IMR-90 (cell line): ENCODE measurements around the gene WDR37. TPM values are rescaled to one million over a fixed set of nuclear protein-coding genes. Genes with fewer than 3 reads are reported as not detected.
A peak's percentile ranks its signal among the peaks of the same experiment; 100 is the strongest.

Experiments used
- ATAC-seq: fragments of 200-7000 bp; cut with Tn5 transposase; 2 replicates; pipeline ENCODE4 v1.9.1; 2020; ENCODE audit warnings: low read depth, mild to moderate bottlenecking, moderate library complexity
- BruUV-seq: library from RNA; stranded (reverse); fragments of 400-500 nt; replicated peaks from 2 replicates; lab custom pipeline; 2021; lab: Mats Ljungman, UMichigan
- CTCF ChIA-PET: fragments of 300-600 bp; formaldehyde crosslinking; extraction: SDS; loops from one replicate; lab custom pipeline; 2021; ENCODE audit warnings: antibody characterized with exemption; lab: Yijun Ruan, JAX
- POLR2A ChIA-PET: fragments of 300-600 bp; sonication (Branson Sonifier 250); formaldehyde crosslinking; loops from one replicate; lab custom pipeline; 2022; ENCODE audit warnings: antibody characterized with exemption; ENCODE audit not compliant: unreplicated experiment; lab: Charles Lee
- DNase-seq: peaks from one replicate; pipeline ENCODE4 v3.0.0; 2013
- H2AFZ ChIP-seq: replicated peaks from 2 replicates; pipeline ENCODE3; 2013; ENCODE audit warnings: low read length, mild to moderate bottlenecking; ENCODE audit not compliant: poor library complexity
- H2AK5ac ChIP-seq: 2 replicates; pipeline ENCODE4 v1.6.1; 2013; ENCODE audit warnings: low read depth, low read length, inconsistent platforms
- H2AK9ac ChIP-seq: replicated peaks from 2 replicates; pipeline ENCODE3; 2013; ENCODE audit warnings: mild to moderate bottlenecking, low read depth, low read length, moderate library complexity; ENCODE audit not compliant: poor library complexity
- H2BK120ac ChIP-seq: 2 replicates; pipeline ENCODE4 v1.6.1; 2013; ENCODE audit warnings: low read depth, low read length, inconsistent platforms
- H2BK15ac ChIP-seq: 3 replicates; pipeline ENCODE4 v1.6.1; 2013; ENCODE audit warnings: low read depth, low read length, inconsistent platforms
- H2BK20ac ChIP-seq: 2 replicates; pipeline ENCODE4 v1.6.1; 2013; ENCODE audit warnings: low read depth, mild to moderate bottlenecking, inconsistent platforms, low read length, moderate library complexity
- H2BK5ac ChIP-seq: 2 replicates; pipeline ENCODE4 v1.6.1; 2013; ENCODE audit warnings: mild to moderate bottlenecking, low read depth, low read length, inconsistent platforms; ENCODE audit not compliant: poor library complexity, severe bottlenecking
- H3K14ac ChIP-seq: replicated peaks from 2 replicates; pipeline ENCODE4 v1.6.1; 2013; ENCODE audit warnings: low read depth, low read length, inconsistent platforms
- H3K18ac ChIP-seq: 2 replicates; pipeline ENCODE4 v1.6.1; 2013; ENCODE audit warnings: low read depth, low read length, control low read depth
- H3K23ac ChIP-seq: 2 replicates; pipeline ENCODE4 v1.6.1; 2013; ENCODE audit warnings: low read depth, low read length, inconsistent platforms
- H3K27ac ChIP-seq: 2 replicates; pipeline ENCODE4 v1.5.1; 2013; ENCODE audit warnings: mild to moderate bottlenecking, control low read depth, low read length; ENCODE audit not compliant: insufficient read depth
- H3K27me3 ChIP-seq: 2 replicates; pipeline ENCODE4 v1.6.1; 2013; ENCODE audit warnings: low read length; ENCODE audit not compliant: control insufficient read depth, insufficient read depth
- H3K36me3 ChIP-seq: 2 replicates; pipeline ENCODE4 v1.6.1; 2013; ENCODE audit warnings: low read length, mixed read lengths; ENCODE audit not compliant: control insufficient read depth, insufficient read depth
- H3K4ac ChIP-seq: 2 replicates; pipeline ENCODE4 v1.6.1; 2013; ENCODE audit warnings: low read depth, low read length, inconsistent platforms
- H3K4me1 ChIP-seq: 2 replicates; pipeline ENCODE4 v1.6.1; 2013; ENCODE audit warnings: low read length, mixed read lengths; ENCODE audit not compliant: control insufficient read depth, insufficient read depth
- H3K4me2 ChIP-seq: 2 replicates; pipeline ENCODE4 v1.6.1; 2013; ENCODE audit warnings: low read depth, mild to moderate bottlenecking, control low read depth, low read length, moderate library complexity
- H3K4me3 ChIP-seq: 2 replicates; pipeline ENCODE4 v1.5.1; 2013; ENCODE audit warnings: low read depth, mild to moderate bottlenecking, control low read depth, low read length, moderate library complexity; ENCODE audit not compliant: insufficient read depth
- H3K56ac ChIP-seq: 2 replicates; pipeline ENCODE4 v1.6.1; 2013; ENCODE audit warnings: low read length, inconsistent platforms; ENCODE audit not compliant: insufficient read depth; ENCODE audit errors: extremely low read depth
- H3K79me1 ChIP-seq, 2 experiments: 2 replicates each; pipeline ENCODE4 v1.6.1; 2013; ENCODE audit warnings: low read length in 2 of 2, inconsistent platforms in 1 of 2, low read depth in 1 of 2
- H3K9ac ChIP-seq: 2 replicates; pipeline ENCODE4 v1.6.1; 2013; ENCODE audit warnings: low read depth, low read length, control low read depth
- H3K9me1 ChIP-seq: 2 replicates; pipeline ENCODE4 v1.6.1; 2013; ENCODE audit warnings: low read length, inconsistent platforms; ENCODE audit not compliant: insufficient read depth
- H3K9me3 ChIP-seq: 2 replicates; pipeline ENCODE4 v1.6.1; 2013; ENCODE audit warnings: low read length; ENCODE audit not compliant: control insufficient read depth, insufficient read depth
- H4K20me1 ChIP-seq: 2 replicates; pipeline ENCODE4 v1.6.1; 2013; ENCODE audit warnings: low read length, inconsistent platforms; ENCODE audit not compliant: insufficient read depth
- H4K5ac ChIP-seq: 2 replicates; pipeline ENCODE4 v1.6.1; 2013; ENCODE audit warnings: mild to moderate bottlenecking, low read depth, low read length, control low read depth
- H4K8ac ChIP-seq, 2 experiments: 2 replicates each; pipeline ENCODE4 v1.6.1; 2013; ENCODE audit warnings: low read depth in 2 of 2, low read length in 2 of 2, control low read depth in 1 of 2, inconsistent platforms in 1 of 2
- H4K91ac ChIP-seq: 2 replicates; pipeline ENCODE4 v1.6.1; 2013; ENCODE audit warnings: low read depth, low read length, inconsistent platforms; ENCODE audit not compliant: insufficient read depth
- BHLHE40 ChIP-seq: fragments of 150-350 bp; IDR thresholded peaks from 2 replicates; pipeline ENCODE4 v1.6.1; 2016; ENCODE audit warnings: mild to moderate bottlenecking, low read depth, low read length
- CEBPB ChIP-seq: IDR thresholded peaks from 2 replicates; pipeline ENCODE4 v1.6.1; 2012; ENCODE audit warnings: low read depth, low read length, improper control_type of control experiment
- CHD1 ChIP-seq: IDR thresholded peaks from 2 replicates; pipeline ENCODE4 v1.6.1; 2012; ENCODE audit warnings: low read depth, low read length, improper control_type of control experiment
- ELK1 ChIP-seq: fragments of 150-350 bp; IDR thresholded peaks from 2 replicates; pipeline ENCODE4 v1.6.1; 2016; ENCODE audit warnings: low read depth, mild to moderate bottlenecking, low read length, moderate library complexity, borderline replicate concordance
- MAFK ChIP-seq: IDR thresholded peaks from 2 replicates; pipeline ENCODE4 v1.6.1; 2012; ENCODE audit warnings: low read depth, low read length, improper control_type of control experiment
- MAZ ChIP-seq: IDR thresholded peaks from 2 replicates; pipeline ENCODE4 v1.6.1; 2012; ENCODE audit warnings: low read depth, mild to moderate bottlenecking, low read length, improper control_type of control experiment, moderate library complexity, borderline replicate concordance
- MXI1 ChIP-seq: IDR thresholded peaks from 2 replicates; pipeline ENCODE4 v1.6.1; 2012; ENCODE audit warnings: low read depth, mild to moderate bottlenecking, low read length, moderate library complexity, borderline replicate concordance
- NFE2L2 ChIP-seq: fragments of 150-350 bp; IDR thresholded peaks from 2 replicates; pipeline ENCODE4 v1.6.1; 2016; ENCODE audit warnings: low read depth, mild to moderate bottlenecking, low read length
- POLR2A ChIP-seq: IDR thresholded peaks from 2 replicates; pipeline ENCODE4 v1.6.1; 2012; ENCODE audit warnings: mild to moderate bottlenecking, low read depth, low read length
- RAD21 ChIP-seq: IDR thresholded peaks from 2 replicates; pipeline ENCODE4 v1.6.1; 2012; ENCODE audit warnings: low read length, improper control_type of control experiment
- RCOR1 ChIP-seq: IDR thresholded peaks from 2 replicates; pipeline ENCODE4 v1.6.1; 2012; ENCODE audit warnings: mild to moderate bottlenecking, low read length, improper control_type of control experiment; ENCODE audit not compliant: insufficient replicate concordance
- RFX5 ChIP-seq: IDR thresholded peaks from 2 replicates; pipeline ENCODE4 v1.8.0; 2012; ENCODE audit warnings: low read depth, mild to moderate bottlenecking, low read length, moderate library complexity
- SMC3 ChIP-seq: fragments of 150-350 bp; IDR thresholded peaks from 2 replicates; pipeline ENCODE4 v1.6.1; 2016; ENCODE audit warnings: low read depth, mild to moderate bottlenecking, antibody characterized with exemption, low read length, moderate library complexity
- USF2 ChIP-seq: fragments of 150-350 bp; IDR thresholded peaks from 2 replicates; pipeline ENCODE4 v1.6.1; 2017; ENCODE audit warnings: mild to moderate bottlenecking, antibody characterized with exemption, low read length, low read depth
- WGBS, 2 experiments: methylation state at CpG; one replicate each; pipeline versions ENCODE4 v1.1.5 to v1.1.7; 2013; ENCODE audit warnings: missing lambda C conversion rate in 2 of 2; ENCODE audit not compliant: insufficient read length in 1 of 2; ENCODE audit errors: extremely low coverage in 2 of 2; 5-methylcytosine and 5-hydroxymethylcytosine counted together
- dilution Hi-C: fragments of 300-500 bp; cut with HindIII; formaldehyde crosslinking; loops from one replicate; pipeline ENCODE4 v1.14.3; 2018; ENCODE audit warnings: low sequenced_read_pairs; ENCODE audit not compliant: unreplicated experiment
- in situ Hi-C: fragments of 300-500 bp; cut with MboI; formaldehyde crosslinking; loops from 3 replicates; pipeline ENCODE4 v1.14.3; 2019; ENCODE audit warnings: low sequenced_read_pairs, inconsistent platforms, mixed read lengths
- intact Hi-C: fragments of 100-400 bp; cut with micrococcal nuclease; formaldehyde crosslinking; loops from 2 replicates; pipeline ENCODE4 v1.10.0; 2022
- polyA plus RNA-seq, 3 experiments: library from polyadenylated mRNA; depleted of rRNA; stranded (reverse); fragments of >200 nt; gene quantifications; 2 replicates each; pipeline ENCODE4 v1.2.3, GENCODE V29; 2012; ENCODE audit warnings: low replicate concordance in 1 of 3
- total RNA-seq: library from RNA; depleted of rRNA; stranded (reverse); fragments of >200 nt; gene quantifications from 2 replicates; pipeline ENCODE4 v1.2.3, GENCODE V29; 2012
- TF ChIP-seq, protein P1 (sequence below): conservative IDR thresholded peaks from 2 replicates; pipeline ENCODE4 v1.5.1; 2012; ENCODE audit warnings: mild to moderate bottlenecking, low read depth, low read length, improper control_type of control experiment

WDR37 gene
- total and polyA plus RNA-seq, 2 of the 4 experiments (the other 2 are of a cell fraction): 12.7 to 14.5 TPM

- Histone ChIP-seq H3K9me1 (peaks cover 13% of the 10 kb centered on the region), H2BK5ac (no peak overlapping the region), H4K8ac (no peak overlapping the region), H3K4ac (no peak overlapping the region; the same call in 1 of the 2 replicates), H3K4me2 (no peak overlapping the region), H4K5ac (no peak overlapping the region), H3K14ac (no peak overlapping the region), H3K18ac (no peak overlapping the region), H2AFZ (no peak overlapping the region), H2BK20ac (no peak overlapping the region), H3K9ac (no peak overlapping the region), H3K27me3 (no peaks in the 10 kb centered on the region), H3K9me3 (no peaks in the 10 kb centered on the region), H2AK9ac (no peak overlapping the region), H3K36me3 (peaks cover 35% of the 10 kb centered on the region), H4K91ac (no peak overlapping the region), H3K4me3 (no peak overlapping the region), H3K4me1 (peaks cover 2% of the 10 kb centered on the region), H4K20me1 (peaks cover 14% of the 10 kb centered on the region; the same call in 1 of the 2 replicates), H3K27ac (no peak overlapping the region), H3K79me1 (peaks cover 13 to 35% of the 10 kb centered on the region in 2 experiments), H3K23ac (no peak overlapping the region), H2BK120ac (no peak overlapping the region), H2AK5ac (peak overlapping the region; percentile 72), H2BK15ac (no peak overlapping the region), H3K56ac (no peak overlapping the region)
- 98% methylated on average over 37 of the region's 37 CpGs; no CpG with 5 or more reads in 1 of the 2 experiments for WGBS, 2 experiments
- DNase-seq (no peak), ATAC-seq (no peak)
- dilution Hi-C loops (no loop called here), intact Hi-C loops (no loop called here), in situ Hi-C loops (no loop called here)
- ChIA-PET CTCF (no interaction called here), POLR2A (no interaction called here)
- no peak for TF ChIP-seq MAFK
- no peak for TF ChIP-seq USF2
- no peak for TF ChIP-seq BHLHE40
- no peak for TF ChIP-seq RAD21
- no peak for TF ChIP-seq NFE2L2
- TF ChIP-seq, protein P1, sequence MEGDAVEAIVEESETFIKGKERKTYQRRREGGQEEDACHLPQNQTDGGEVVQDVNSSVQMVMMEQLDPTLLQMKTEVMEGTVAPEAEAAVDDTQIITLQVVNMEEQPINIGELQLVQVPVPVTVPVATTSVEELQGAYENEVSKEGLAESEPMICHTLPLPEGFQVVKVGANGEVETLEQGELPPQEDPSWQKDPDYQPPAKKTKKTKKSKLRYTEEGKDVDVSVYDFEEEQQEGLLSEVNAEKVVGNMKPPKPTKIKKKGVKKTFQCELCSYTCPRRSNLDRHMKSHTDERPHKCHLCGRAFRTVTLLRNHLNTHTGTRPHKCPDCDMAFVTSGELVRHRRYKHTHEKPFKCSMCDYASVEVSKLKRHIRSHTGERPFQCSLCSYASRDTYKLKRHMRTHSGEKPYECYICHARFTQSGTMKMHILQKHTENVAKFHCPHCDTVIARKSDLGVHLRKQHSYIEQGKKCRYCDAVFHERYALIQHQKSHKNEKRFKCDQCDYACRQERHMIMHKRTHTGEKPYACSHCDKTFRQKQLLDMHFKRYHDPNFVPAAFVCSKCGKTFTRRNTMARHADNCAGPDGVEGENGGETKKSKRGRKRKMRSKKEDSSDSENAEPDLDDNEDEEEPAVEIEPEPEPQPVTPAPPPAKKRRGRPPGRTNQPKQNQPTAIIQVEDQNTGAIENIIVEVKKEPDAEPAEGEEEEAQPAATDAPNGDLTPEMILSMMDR: no peak
- TF ChIP-seq POLR2A: no peak
- TF ChIP-seq MAZ: no peak
- no peak for TF ChIP-seq RCOR1
- no peak for TF ChIP-seq ELK1
- no peak for TF ChIP-seq RFX5
- TF ChIP-seq CHD1: no peak
- TF ChIP-seq CEBPB: no peak
- TF ChIP-seq MXI1: no peak
- TF ChIP-seq SMC3: no peak
- no TSS peak for BruUV-seq
Measured at GRCh38 chr10:1101946-1102345, 45.8 kb downstream of the WDR37 start.
